Umbilical cord (tissue), 2 donors: ENCODE results near the gene TMEM258. TPM values are rescaled to one million over a fixed set of nuclear protein-coding genes. Genes with fewer than 3 reads are reported as not detected.

Source experiments
- DNase-seq: peaks from one replicate; pipeline ENCODE4 v3.0.0-alpha.2; 2015; ENCODE audit warnings: low spot score
- total RNA-seq: library from RNA; depleted of rRNA; stranded (reverse); fragments of >200 nt; gene quantifications from one replicate; pipeline ENCODE4 v1.2.3, GENCODE V29; 2014; ENCODE audit warnings: low replicate concordance; ENCODE audit not compliant: insufficient read depth

The TMEM258 gene
- total RNA-seq, 1 donor from 2014 or later = 54.7 TPM

- no peak for DNase-seq
Measured at GRCh38 chr11:61777234-61778090, 14.9 kb downstream of the TMEM258 start.

- DNase-seq = peak; percentile 55
Measured at GRCh38 chr11:61776561-61777075, 15.8 kb downstream of the TMEM258 start.

- DNase-seq = no peak
Measured at GRCh38 chr11:61775606-61776554, 16.5 kb downstream of the TMEM258 start.

GRCh38 chr11:61775106-61775505 is 17.3 kb downstream of the TMEM258 start:
- no peak for DNase-seq

GRCh38 chr11:61774411-61774810 is 18.0 kb downstream of the TMEM258 start:
- DNase-seq = peak; percentile 84

- no peak for DNase-seq
Measured at GRCh38 chr11:61773809-61774208, 18.6 kb downstream of the TMEM258 start.

- peak; percentile 85 for DNase-seq
Measured at GRCh38 chr11:61773356-61773755, 19.0 kb downstream of the TMEM258 start.

- DNase-seq = no peak
Measured at GRCh38 chr11:61771985-61772455, 20.4 kb downstream of the TMEM258 start.

GRCh38 chr11:61771195-61771894 is 21.1 kb downstream of the TMEM258 start:
- DNase-seq = no peak

- no peak for DNase-seq
Measured at GRCh38 chr11:61769946-61770683, 22.3 kb downstream of the TMEM258 start.

- peak; percentile 55 for DNase-seq
Measured at GRCh38 chr11:61769169-61769920, 23.1 kb downstream of the TMEM258 start.

- DNase-seq = no peak
Measured at GRCh38 chr11:61768376-61769076, 23.9 kb downstream of the TMEM258 start.

- no peak for DNase-seq
Measured at GRCh38 chr11:61766353-61766841, 26.0 kb downstream of the TMEM258 start.

GRCh38 chr11:61765550-61766253 is 26.7 kb downstream of the TMEM258 start:
- DNase-seq = no peak

- DNase-seq = peak; percentile 78
Measured at GRCh38 chr11:61764606-61765260, 27.7 kb downstream of the TMEM258 start.

GRCh38 chr11:61763930-61764605 is 28.3 kb downstream of the TMEM258 start:
- no peak for DNase-seq

GRCh38 chr11:61762798-61763197 is 29.6 kb downstream of the TMEM258 start:
- DNase-seq = peak; percentile 79
